ENCODE results near the gene EMP3. TPM values are rescaled to one million over a fixed set of nuclear protein-coding genes. Genes with fewer than 3 reads are reported as not detected.
"Not testable (repeated sequence)": the region's sequence is repeated elsewhere in the genome, so short reads cannot be mapped to it uniquely, and the experiment has no call there.

EMP3 gene
- total RNA-seq, 4 donors from 2014 or later, result 14.0 to 19.3 (median 14.9) TPM

- Histone ChIP-seq H3K27me3 (no peaks in the 10 kb centered on the region), H3K4me3 (replicated peaks in 1 of 3) (no peak overlapping the region), H3K36me3 (no peaks in the 10 kb centered on the region), H3K27ac (no peak overlapping the region), H3K4me1 (peaks cover 4 to 9% of the 10 kb centered on the region in 2 donors), H3K9me3 (no peaks in the 10 kb centered on the region)
- no peak for DNase-seq
- TF ChIP-seq CTCF (IDR thresholded peaks at IDR 0.05), result no peak
- TF ChIP-seq POLR2A (IDR thresholded peaks at IDR 0.05), result no peak
- 92 to 94% methylated on average over 9 to 11 of the region's 11 CpGs for WGBS, 2 donors
- intact Hi-C loops (cut with DNase I), result no loop called here
Observed at GRCh38 chr19:48365602-48366001, 40.2 kb downstream of the EMP3 start.

GRCh38 chr19:48367855-48368254 is 42.5 kb downstream of the EMP3 start:
- Histone ChIP-seq H3K9me3 (no peaks in the 10 kb centered on the region), H3K27ac (peak overlapping the region in 1 of 3 donors; percentile 9), H3K4me1 (peaks cover 4 to 9% of the 10 kb centered on the region in 2 donors), H3K4me3 (replicated peaks in 1 of 3) (no peak overlapping the region), H3K36me3 (no peaks in the 10 kb centered on the region), H3K27me3 (no peaks in the 10 kb centered on the region)
- WGBS, 2 donors, result 58 to 71% methylated on average over 3 to 5 of the region's 5 CpGs
- peak; percentile 72 to 74 for DNase-seq
- no peak for TF ChIP-seq POLR2A (IDR thresholded peaks at IDR 0.05)
- TF ChIP-seq CTCF (IDR thresholded peaks at IDR 0.05), result no peak
- intact Hi-C loops (cut with DNase I), result no loop called here

- WGBS, 2 donors, result 85 to 87% methylated on average over 10 to 13 of the region's 14 CpGs
- intact Hi-C loops (cut with DNase I), result no loop called here
- no peaks in the 10 kb centered on the region for H3K9me3 ChIP-seq
- no peaks in the 10 kb centered on the region for H3K27me3 ChIP-seq
- H3K36me3 ChIP-seq, result no peaks in the 10 kb centered on the region
- peaks cover 0 to 4% of the 10 kb centered on the region in 2 donors for H3K4me1 ChIP-seq
- no peak overlapping the region for H3K27ac ChIP-seq
- DNase-seq, result peak in 1 of 2 donors; percentile 19
- H3K4me3 ChIP-seq (replicated peaks in 1 of 3), result no peak overlapping the region
- TF ChIP-seq CTCF (IDR thresholded peaks at IDR 0.05) (no peak), POLR2A (IDR thresholded peaks at IDR 0.05) (no peak)
Observed at GRCh38 chr19:48368936-48369335, 43.6 kb downstream of the EMP3 start.

GRCh38 chr19:48370955-48371354 is 45.6 kb downstream of the EMP3 start:
- Histone ChIP-seq H3K4me1 (no peaks in the 10 kb centered on the region), H3K36me3 (no peaks in the 10 kb centered on the region), H3K27me3 (no peaks in the 10 kb centered on the region), H3K4me3 (replicated peaks in 1 of 3) (no peak overlapping the region), H3K27ac (no peak overlapping the region), H3K9me3 (no peaks in the 10 kb centered on the region)
- intact Hi-C loops (cut with DNase I), result no loop called here
- whole genome bisulfite sequencing, 2 donors, result 81 to 82% methylated on average over 4 of the region's 4 CpGs
- TF ChIP-seq CTCF (IDR thresholded peaks at IDR 0.05), result no peak
- no peak for TF ChIP-seq POLR2A (IDR thresholded peaks at IDR 0.05)
- no peak for DNase-seq

- H3K9me3 ChIP-seq, result no peaks in the 10 kb centered on the region
- no peaks in the 10 kb centered on the region for H3K36me3 ChIP-seq
- no peak for DNase-seq
- H3K4me3 ChIP-seq (replicated peaks in 1 of 3), result no peak overlapping the region
- 76 to 79% methylated on average over 7 of the region's 7 CpGs for WGBS, 2 donors
- no peaks in the 10 kb centered on the region for H3K4me1 ChIP-seq
- no peaks in the 10 kb centered on the region for H3K27me3 ChIP-seq
- TF ChIP-seq POLR2A (IDR thresholded peaks at IDR 0.05), result no peak
- TF ChIP-seq CTCF (IDR thresholded peaks at IDR 0.05), result no peak
- no peak overlapping the region for H3K27ac ChIP-seq
- intact Hi-C loops (cut with DNase I), result no loop called here
Observed at GRCh38 chr19:48371367-48371766, 46.0 kb downstream of the EMP3 start.

GRCh38 chr19:48371771-48372170 is 46.4 kb downstream of the EMP3 start:
- H3K4me1 ChIP-seq; H3K27me3 ChIP-seq; intact Hi-C loops (cut with DNase I); DNase-seq; H3K9me3 ChIP-seq; H3K27ac ChIP-seq; H3K4me3 ChIP-seq (replicated peaks in 1 of 3); H3K36me3 ChIP-seq: not testable (repeated sequence)
- 92 to 94% methylated on average over 5 of the region's 5 CpGs for WGBS, 2 donors

Data from thyroid gland (tissue), 4 donors.